ENCODE measurements around the gene CPNE5. TPM values are rescaled to one million over a fixed set of nuclear protein-coding genes. Genes with fewer than 3 reads are reported as not detected.

The CPNE5 gene
- total RNA-seq, 1 donor from 2014 or later: 0.13 TPM

DNA sequence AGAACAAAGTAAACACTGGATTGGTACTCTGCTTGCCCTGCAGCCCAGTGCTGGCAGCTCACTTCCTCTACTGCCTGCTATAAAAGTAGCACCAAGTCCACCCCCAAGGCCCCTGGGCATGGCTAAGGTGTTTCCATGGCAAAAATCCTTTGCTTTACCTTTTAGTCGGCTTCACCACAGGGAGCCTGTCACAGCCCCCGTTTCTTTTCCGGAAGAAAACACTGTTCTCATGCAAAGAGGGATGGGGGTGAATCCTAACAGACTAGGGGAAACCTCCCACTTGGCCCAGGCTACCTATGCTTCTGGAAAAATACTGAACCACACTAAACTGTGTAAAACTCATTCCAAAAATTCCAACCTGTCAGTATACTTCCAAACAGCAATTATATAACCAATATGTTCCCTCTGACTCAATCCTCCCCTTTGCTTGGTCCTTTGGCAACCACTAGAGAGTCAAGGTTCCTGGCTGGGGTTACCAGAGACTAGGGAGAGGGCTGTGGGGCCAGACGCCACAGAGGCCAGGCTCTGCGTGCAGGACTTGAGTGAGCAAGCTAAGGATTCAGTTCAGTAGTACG, 19.2 kb upstream of the CPNE5 start:
- no peak for DNase-seq (ENCODE audit: low read depth)

DNA sequence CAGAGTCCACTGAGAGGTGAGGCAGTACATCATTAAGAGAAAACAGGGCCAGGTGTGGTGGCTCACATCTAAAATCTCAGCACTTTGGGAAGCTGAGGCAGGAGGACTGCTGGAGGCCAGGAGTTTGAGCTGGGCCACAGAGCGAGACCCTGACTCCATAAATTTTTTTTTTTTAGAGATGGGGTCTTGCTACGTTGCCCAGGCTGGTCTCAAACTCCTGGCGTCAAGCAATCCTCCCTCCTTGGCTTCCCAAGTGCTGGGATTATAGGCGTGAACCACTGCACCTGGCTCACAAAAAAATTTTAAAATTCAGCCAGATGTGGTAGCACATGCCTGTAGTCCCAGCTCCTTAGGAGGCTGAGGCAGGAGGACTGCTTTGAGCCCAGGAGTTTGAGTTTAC, 18.1 kb upstream of the CPNE5 start:
- no peak for DNase-seq (ENCODE audit: low read depth)

DNA sequence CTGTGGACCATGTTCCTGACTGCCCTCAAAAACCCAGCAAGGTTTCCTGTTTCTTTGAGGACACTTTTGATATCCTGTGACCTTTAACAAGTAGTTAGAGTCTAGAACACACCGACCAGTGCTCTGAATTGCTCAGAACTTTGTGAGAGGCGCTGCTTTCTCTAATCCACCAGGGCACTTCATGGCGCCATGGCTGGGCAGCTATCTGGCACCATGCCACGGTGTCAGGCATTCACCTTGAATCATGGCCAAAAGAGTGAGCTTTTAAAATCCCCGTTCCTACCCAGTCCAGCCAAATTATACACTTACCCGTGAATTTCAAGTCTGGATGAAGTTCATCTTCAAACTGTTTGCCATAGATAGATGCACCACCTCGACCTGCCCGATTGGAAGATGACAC, 17.0 kb upstream of the CPNE5 start:
- no peak for DNase-seq (ENCODE audit: low read depth)

DNA sequence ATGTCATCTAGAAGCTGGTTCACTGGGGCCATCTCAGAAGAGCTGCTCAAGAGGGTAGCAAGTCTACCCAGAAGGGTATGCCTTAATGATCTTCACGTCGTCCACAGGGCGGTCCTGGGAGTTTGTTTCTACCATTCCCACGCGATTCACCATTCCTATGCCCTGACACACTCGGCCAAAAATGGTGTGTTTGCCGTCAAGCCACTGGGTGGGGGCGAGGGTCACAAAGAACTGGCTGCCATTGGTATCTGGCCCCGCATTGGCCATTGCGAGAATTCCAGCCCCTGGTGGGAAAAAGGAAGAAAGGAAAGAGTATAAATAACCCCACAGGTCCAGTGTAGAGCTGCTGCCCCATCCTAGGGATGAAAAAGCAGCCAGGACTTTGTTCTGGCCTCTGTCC, 16.5 kb upstream of the CPNE5 start:
- DNase-seq (ENCODE audit: low read depth): no peak

DNA sequence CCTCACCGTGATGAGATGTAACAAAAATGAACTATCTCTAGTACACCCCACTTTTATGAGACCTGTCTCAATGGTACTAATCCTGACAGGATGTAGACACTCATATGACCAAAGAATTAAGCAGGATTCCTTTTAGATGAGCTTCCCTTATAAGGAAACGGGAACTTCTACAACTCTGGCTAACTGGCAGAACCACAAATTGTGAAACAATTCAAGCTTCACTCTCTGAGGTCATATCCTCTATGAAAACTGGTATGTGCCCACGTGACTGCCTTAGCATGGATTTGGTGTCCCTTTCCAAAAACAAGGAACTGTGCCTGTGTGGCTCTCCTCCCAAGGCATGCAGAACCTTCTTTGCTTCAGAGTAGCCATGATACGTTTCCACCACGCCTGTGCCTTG, 14.1 kb upstream of the CPNE5 start:
- DNase-seq (ENCODE audit: low read depth): peak; percentile 68

DNA sequence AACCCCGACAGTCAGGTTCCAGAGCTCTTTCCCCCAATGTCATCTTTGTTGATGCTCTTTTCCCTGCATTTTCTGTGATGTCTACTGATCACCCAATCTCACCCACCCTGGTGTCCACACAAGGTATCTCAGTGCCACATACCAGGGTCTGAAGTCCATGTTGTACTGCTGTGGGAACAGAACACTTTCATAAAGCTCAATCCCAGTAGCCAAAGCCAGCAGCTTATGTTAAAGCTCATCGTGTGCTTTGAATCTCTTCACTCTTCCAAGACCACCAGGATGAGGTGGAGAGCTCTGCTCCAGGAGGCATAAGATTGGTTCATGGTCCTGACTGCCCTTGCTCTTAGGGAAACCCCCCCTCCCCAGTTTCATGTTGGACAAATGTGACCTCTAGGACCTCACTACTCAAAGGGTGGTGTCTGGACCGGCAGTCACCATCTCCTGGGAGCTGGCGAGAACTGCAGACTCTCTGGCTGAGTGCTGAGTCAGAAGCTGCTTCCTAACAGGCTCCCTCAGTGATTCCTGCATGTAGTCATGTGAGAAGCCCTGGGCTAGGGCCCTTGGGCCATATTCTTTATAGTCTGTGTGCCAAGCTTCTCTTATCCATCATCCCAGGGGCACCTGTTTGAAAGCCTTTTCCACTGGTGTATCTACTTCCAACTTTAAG, 13.4 kb upstream of the CPNE5 start:
- DNase-seq (ENCODE audit: low read depth): peak; percentile 59

DNA sequence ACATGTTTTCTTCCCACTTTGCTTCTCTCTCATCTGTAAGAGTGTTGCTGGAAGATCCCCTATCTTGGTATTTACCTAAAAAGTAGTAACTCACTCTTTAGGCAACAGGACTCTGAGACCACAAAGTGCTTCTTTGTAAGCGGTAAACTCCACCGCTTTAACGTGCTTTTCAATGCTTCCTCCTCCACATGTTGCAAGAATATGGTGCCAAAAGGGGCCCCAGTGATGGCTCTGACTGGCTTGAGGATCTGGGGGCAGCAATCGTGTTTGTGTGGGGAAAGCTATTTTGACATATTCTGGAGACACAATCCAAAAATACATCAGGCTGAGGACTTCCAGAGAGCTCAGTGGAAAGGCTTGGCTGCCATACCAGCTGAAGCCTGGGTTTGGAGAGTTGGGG, 12.4 kb upstream of the CPNE5 start:
- no peak for DNase-seq (ENCODE audit: low read depth)

DNA sequence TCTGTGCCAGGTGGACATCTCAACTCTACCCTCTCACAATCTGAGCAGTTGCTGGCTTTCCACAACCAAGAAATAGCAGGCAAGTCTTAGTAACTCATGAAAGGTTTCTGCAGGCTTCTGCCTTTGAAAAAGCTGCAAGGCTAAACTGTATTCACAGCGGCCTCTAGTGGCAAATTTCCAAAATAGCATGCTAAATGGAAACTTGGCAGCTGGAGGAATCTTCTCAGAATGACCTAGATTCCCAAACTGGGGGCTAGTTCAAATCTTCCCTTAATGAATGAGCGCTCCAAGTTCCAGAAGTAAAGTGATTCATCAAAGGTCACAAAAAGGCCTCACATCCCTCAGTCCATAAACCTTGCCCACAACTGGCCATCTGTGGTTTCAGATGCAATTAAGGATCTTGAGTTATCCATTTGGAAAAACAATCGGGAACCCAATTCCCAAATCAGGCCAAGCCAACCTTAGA, 11.9 kb upstream of the CPNE5 start:
- DNase-seq (ENCODE audit: low read depth): peak; percentile 80

DNA sequence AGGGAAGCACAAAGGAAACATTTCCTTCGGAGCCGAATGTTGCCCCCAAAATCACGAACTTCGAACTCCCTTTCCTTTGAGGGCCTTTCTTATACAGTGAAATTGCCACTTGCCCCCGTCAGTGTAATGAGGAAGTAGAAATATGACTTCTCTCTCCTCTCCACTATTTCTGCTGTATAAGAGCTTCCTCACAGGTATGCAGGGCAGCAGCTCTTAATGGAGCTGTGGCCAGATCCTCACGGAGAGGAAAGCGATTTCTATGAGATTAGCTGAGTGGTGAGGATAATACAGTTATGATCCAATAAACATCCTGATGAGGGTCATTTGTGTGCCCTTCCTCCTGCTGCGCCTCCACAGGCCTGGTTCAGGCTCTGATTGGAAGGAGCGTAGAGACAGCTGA, 10.8 kb upstream of the CPNE5 start:
- DNase-seq (ENCODE audit: low read depth): no peak

DNA sequence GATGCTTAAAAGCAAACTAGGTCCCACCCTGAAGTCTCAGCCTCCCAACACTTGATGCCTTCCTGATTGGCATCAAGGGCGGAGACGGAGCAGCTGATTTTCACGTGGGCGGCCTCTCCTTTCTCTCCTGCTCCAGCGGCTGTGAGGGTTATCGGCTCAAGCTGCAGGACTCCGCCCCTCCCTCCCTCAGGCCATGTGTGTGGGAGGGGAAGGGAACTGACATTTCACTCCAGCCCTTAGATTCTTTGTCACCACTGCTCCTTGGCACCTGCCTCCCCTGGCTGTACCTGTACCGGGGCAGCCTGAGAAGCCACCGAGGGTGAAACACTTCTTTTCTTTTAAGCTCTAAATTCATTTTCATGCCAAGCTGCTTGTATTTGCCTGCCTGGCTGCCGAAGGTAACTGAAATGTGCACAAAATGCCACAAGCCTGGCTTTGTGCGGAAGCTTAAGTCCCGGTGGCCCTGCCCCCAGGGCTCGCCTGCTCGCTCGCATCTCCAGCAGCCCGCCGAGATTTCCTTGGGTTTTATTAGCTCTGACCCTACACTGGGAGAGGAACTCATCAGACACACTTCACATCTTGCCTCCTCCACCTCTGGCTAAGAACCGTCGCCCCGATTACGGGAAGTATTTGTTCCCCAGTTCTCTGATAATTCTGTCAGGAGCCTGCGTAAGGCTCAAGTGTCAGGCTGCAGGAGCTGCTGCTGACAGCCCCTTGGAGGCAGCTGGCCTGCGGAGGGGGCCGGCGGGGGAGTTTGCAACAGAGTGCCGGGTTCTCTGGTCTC, 9.6 kb upstream of the CPNE5 start:
- no peak for DNase-seq (ENCODE audit: low read depth)

DNA sequence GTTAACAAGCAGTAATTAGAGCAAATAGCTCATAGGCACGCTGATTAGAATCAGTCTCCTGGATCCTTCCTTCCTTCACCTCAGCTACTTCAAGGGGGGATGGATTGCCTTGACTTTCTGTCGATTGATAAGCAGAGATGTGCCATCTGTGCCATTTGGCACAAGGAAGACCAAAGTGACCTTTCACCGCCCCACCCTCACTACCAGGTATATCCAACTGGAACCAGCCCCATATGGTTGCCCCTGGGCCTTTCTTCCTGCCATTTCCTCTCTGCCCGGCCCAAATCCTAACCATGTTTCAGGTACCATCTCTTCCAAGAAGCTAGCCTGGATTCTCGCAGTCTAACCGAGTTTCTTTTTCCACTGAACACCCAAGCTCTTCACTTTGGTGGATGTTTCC, 8.7 kb upstream of the CPNE5 start:
- DNase-seq (ENCODE audit: low read depth): no peak

DNA sequence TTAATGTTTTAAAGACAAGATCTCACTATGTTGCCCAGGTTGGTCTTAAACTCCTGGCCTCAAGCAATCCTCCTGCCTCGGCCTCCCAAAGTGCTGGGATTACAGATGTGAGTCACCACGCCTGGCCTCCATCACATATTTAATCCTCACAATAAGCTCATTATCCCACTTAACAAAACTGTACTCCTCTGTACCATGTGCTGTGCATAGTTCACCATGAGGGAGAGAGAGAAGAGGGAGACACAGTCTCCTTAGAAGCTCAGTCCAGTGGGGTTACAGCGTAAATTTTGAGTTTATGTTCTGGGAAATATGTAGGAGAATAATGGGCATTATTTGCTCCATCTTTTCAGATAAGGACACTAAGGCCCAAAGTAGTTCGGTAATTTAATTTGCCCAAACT, 7.9 kb upstream of the CPNE5 start:
- no peak for DNase-seq (ENCODE audit: low read depth)

DNA sequence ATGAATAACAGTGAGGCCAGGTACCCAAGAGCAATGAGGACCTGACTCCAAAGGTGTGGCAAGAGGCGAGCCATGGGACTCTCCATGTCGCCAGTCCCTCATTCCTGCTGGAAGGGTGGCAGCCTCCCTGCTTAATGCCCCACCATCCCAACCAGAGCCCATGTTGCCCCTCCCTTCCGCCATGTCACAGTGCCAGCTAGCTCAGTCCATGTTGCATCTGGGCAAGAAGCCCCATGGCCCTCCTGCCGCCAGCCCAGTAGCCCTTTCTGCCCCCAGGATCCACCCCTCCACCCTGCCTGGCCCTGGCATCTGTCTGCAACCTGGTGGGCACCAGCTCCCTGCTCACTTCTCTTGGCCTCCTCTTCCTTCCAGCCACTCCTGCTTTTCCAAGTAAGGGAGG, 6.0 kb upstream of the CPNE5 start:
- no peak for DNase-seq (ENCODE audit: low read depth)

DNA sequence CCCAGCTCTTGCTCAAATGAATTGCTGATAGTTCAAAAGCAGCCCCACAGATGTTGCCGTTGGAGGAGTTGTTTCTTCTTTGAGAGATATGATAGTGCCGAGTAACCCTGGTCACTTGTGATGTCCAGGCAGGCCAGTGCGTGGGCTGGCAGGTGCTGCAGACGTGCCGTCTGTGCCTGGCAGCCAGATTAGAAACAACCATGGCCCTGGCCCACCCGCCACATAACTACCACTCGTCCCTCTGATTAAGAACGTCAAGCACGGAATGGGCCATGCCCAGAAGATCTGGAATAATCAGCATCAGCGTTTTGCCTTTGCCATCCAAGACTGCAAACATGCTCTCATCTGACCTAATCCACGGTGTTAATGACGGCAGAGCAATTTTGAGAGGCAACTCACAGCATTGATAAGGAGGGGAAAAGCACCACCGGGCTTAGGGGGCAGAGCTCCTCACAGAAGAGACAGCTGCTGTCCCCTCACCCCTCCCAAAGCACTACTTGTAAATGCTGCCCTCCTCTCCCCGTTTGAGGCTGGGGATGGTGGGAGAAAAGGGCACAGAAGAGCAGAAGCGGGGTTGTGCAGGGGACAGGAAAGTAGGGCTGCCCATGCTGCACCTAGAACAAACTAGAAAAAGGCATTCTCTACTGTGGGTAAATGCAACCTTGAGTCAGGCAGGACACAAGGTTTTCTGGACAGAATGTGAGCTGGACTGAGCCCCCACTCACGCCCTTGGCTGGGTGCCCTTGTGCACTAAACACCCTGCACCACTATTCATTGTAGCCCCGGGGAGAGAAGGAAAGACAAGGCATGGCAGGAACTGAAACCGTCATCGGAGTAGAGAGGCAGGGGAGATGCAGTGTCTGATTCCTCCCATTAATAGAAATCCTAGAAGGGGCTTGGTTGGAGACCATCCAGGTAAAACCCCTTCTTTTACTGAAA, 5.3 kb upstream of the CPNE5 start:
- DNase-seq (ENCODE audit: low read depth): no peak

DNA sequence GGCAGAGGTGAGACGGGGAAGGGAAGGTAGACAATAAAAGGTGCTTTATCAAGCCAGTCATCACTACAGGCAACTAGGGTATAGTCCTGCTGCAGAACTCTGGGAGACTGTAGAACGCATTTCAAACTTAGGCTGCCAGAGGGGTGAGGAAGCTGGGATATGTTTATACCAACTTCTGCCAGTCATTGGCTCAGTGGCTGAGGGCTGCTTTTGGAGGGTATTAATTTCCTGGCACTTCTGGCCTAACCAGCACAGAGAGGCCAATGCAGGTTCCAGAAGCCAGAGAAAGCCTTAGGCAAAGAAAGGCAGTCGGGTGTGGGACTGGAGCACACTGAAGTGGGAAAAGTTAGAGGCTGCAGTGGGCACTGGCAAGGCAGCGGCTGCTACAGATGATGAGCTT, 3.9 kb upstream of the CPNE5 start:
- DNase-seq (ENCODE audit: low read depth): no peak

DNA sequence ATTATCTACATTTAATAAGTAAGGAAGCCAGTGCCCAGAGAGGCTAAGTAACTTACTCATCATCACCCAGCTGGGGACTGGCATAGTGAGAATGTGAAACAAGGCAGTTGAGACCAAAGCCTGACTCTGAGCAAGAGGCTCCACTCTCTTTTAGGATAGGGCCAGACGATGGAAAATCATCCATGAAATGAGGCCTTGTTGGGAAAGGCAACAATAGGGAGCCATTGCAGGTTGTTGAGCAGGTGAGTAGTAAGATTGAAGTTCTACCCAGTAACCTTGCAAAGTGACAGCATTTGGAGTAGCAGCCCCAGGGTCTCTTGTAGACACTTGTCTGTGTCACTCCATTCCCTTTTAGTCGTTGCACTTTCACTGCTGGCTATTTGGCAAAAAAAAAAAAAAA, 2.5 kb upstream of the CPNE5 start:
- no peak for DNase-seq (ENCODE audit: low read depth)

DNA sequence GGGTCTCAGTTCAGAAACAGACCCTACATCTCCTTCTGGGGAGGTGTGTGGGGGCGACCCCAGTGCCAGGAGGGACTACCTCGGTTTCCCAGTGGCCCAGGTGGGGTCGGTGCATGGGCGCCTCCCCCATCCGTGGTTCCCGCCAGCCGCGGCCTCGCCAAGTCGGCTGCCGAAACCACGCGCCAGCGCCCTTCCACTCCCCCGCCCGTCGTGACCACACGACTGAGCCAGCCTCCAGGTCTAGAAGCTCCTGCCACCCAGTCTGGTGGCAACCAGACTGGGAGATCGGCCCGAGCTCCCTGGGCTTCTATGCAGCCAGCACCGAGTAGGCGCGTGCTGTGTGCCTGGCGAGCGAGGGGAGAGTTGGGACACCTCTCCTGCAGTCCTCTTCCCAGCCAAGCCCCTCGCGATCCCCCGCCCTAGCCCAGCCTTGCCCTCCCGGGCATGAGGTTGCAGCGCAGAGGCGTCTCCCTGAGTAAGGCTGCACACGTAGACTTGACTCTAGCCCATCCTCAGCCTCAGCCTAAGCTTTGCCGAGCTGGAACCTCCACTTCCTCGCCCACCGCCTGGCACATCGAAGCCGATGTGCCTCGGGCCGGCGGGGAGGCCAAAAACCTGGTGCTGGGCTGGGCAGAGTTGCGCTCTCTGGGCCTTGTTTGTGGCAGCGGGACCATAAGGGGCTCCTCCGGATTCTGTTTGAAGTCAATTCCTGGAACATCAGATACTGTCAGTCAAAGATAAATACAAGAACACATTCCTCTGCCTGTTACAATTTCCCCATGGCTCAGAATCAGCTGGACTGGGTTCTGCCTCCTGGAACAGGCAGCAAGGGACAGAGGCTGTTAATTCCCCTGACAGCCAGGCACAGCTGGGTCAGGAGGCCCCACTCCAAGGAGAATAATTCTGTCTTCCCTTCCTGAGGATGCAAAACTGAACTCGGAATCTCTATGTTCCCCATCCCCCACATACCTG, 1.5 kb upstream of the CPNE5 start:
- no peak for DNase-seq (ENCODE audit: low read depth)

DNA sequence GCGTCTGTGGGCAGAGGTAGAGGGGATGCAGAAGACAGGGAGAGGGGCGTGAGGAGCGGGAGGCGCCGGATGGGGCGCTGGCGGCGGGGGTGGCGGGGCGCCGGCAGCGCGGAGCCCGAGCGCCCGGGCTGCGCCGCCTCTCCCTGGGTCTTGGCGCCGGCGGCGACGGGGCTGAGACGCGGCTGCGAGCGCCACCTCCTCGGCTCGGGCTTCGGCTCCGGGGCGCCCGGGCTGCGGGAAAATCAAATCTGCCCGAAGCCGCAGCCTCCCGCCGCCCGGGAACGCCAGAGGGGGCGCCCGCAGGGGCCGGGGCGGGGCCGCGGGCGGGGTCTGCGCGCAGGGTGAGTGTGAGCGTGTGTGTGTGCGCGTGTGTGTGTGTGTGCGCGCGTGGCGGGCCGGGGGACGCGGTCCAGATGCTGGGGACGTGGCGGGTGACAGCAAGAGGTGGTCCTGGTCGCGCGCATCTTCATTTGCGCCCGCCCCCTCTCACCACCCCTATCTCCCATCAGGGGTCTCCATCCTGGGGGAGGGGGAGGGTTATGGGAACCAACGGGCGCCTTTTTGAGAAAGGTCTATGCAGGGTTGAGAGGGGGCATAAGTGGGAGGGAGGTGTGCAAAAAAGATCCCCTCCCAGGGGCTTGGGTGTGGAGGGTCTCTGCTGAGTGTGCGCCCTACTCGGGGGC, 646 bp upstream of the CPNE5 start:
- DNase-seq (ENCODE audit: low read depth): no peak

DNA sequence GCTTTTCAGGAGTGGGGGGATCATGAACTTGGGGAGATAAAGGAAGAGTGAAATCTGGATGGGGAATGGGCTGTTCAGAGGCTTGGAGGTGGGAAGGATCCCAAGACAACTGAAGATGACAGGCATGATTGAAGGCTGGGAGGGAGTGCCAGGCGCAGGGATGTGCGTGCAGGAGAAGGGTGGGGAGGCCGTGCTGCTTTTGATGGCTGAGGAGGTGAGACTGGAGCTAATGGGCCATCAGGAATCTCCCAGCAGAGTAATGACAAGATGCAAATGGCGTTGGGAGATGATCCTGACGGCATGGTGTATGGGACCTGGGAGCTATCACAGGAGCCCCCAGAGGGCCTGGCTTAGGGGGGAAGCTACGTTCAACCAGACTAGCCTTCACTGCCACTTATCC, 1.6 kb downstream of the CPNE5 start:
- DNase-seq (ENCODE audit: low read depth): no peak

DNA sequence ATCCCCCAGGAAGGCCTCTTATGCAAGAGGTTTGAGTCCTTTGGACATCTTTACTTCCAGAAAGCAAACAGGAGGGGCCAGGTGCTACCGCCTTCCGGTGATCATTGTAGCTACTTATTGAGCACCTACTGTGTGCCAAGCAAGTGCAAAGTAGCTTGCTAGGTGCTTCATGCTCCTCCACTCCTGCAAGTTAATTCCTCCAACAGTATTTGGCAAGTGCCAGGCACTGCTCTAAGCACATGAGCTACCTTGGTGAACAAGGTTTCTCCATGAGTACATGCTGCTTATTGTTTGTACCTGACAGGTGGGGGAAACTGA, 2.3 kb downstream of the CPNE5 start:
- no peak for DNase-seq (ENCODE audit: low read depth)

All from myocyte (in vitro differentiated cells).